Lower lobe of right lung (tissue), 2 donors: ENCODE measurements around the gene TTC28. TPM values are rescaled to one million over a fixed set of nuclear protein-coding genes. Genes with fewer than 3 reads are reported as not detected.
"Not testable (repeated sequence)": the region's sequence is repeated elsewhere in the genome, so short reads cannot be mapped to it uniquely, and the experiment has no call there.

Experiments
- ATAC-seq, 2 donors: fragments of 200-7000 bp; cut with Tn5 transposase; one replicate each; pipeline ENCODE4 v1.9.1; 2020 to 2022; ENCODE audit warnings: mild to moderate bottlenecking in 2 of 2, moderate library complexity in 2 of 2
- DNase-seq: peaks from one replicate; pipeline ENCODE4 v3.0.0-alpha.2; 2020
- H3K27ac ChIP-seq: fragments of 200-600 bp; one replicate; pipeline ENCODE4 v1.8.0; 2022
- H3K27me3 ChIP-seq: fragments of 200-600 bp; one replicate; pipeline ENCODE4 v1.8.0; 2022; ENCODE audit warnings: low read depth
- H3K36me3 ChIP-seq: fragments of 200-600 bp; one replicate; pipeline ENCODE4 v1.8.0; 2022; ENCODE audit warnings: mild to moderate bottlenecking
- H3K4me1 ChIP-seq: fragments of 200-600 bp; one replicate; pipeline ENCODE4 v1.8.0; 2022
- H3K4me3 ChIP-seq: fragments of 200-600 bp; one replicate; pipeline ENCODE4 v1.8.0; 2022; ENCODE audit warnings: mild to moderate bottlenecking
- H3K9me3 ChIP-seq: fragments of 200-600 bp; one replicate; pipeline ENCODE4 v1.8.0; 2022
- intact Hi-C: fragments of 100-400 bp; cut with DNase I; formaldehyde crosslinking; loops from one replicate; pipeline ENCODE4 v1.11.0; 2022
- total RNA-seq: library from RNA; stranded (reverse); fragmentation: NEBNext Ultra II Directional; extraction: Animal tissue kit (Norgen Biotek cat#: 25700); gene quantifications from one replicate; pipeline ENCODE4 v1.2.1, GENCODE V29; 2021
- TF ChIP-seq, protein P1 (sequence below): fragments of 200-600 bp; IDR thresholded peaks from one replicate; pipeline ENCODE4 v1.8.0; 2022; ENCODE audit warnings: antibody characterized with exemption, mild to moderate bottlenecking
- donor health status: DM: no; HTN: yes; CAD: no; lungs with severe emphysema.

TTC28 gene
- total RNA-seq, 1 donor from 2014 or later, result 39.6 TPM

GRCh38 chr22:28205926-28206325 is 473.7 kb downstream of the TTC28 start:
- intact Hi-C loops, result no loop called here
- H3K27me3 ChIP-seq, result no peaks in the 10 kb centered on the region
- no peaks in the 10 kb centered on the region for H3K36me3 ChIP-seq
- DNase-seq (no peak), ATAC-seq (no peak)
- no peak overlapping the region for H3K4me3 ChIP-seq
- TF ChIP-seq, protein P1, sequence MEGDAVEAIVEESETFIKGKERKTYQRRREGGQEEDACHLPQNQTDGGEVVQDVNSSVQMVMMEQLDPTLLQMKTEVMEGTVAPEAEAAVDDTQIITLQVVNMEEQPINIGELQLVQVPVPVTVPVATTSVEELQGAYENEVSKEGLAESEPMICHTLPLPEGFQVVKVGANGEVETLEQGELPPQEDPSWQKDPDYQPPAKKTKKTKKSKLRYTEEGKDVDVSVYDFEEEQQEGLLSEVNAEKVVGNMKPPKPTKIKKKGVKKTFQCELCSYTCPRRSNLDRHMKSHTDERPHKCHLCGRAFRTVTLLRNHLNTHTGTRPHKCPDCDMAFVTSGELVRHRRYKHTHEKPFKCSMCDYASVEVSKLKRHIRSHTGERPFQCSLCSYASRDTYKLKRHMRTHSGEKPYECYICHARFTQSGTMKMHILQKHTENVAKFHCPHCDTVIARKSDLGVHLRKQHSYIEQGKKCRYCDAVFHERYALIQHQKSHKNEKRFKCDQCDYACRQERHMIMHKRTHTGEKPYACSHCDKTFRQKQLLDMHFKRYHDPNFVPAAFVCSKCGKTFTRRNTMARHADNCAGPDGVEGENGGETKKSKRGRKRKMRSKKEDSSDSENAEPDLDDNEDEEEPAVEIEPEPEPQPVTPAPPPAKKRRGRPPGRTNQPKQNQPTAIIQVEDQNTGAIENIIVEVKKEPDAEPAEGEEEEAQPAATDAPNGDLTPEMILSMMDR, result no peak
- H3K27ac ChIP-seq, result no peak overlapping the region
- no peaks in the 10 kb centered on the region for H3K9me3 ChIP-seq
- H3K4me1 ChIP-seq, result no peaks in the 10 kb centered on the region

DNA sequence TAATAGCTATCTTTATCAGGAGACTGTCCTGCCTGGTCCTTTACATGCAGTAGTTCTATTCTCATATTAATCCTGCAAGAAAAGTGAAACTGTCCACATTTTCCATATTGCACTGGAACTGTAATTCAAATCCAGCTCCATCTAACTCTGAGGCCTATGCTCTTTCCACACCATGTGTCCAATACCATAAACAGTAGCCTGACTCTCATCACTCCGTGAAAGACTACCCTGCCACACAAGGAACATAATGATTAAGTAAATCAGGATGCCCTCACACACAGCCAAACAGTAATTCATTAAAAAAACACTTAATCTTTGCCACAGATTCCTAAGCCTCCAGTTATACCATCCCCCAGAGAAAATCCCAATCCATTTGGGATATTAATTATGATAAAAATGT is 475.3 kb downstream of the TTC28 start:
- no peak for ATAC-seq
- intact Hi-C loops, result no loop called here
- H3K9me3 ChIP-seq, result no peaks in the 10 kb centered on the region

GRCh38 chr22:28203286-28203685 is 476.4 kb downstream of the TTC28 start:
- no peaks in the 10 kb centered on the region for H3K4me1 ChIP-seq
- no peaks in the 10 kb centered on the region for H3K9me3 ChIP-seq
- H3K27me3 ChIP-seq, result no peaks in the 10 kb centered on the region
- intact Hi-C loops, result no loop called here
- H3K27ac ChIP-seq, result no peak overlapping the region
- H3K36me3 ChIP-seq, result no peaks in the 10 kb centered on the region
- ATAC-seq, result no peak
- DNase-seq, result no peak
- TF ChIP-seq, protein P1, result no peak
- H3K4me3 ChIP-seq, result no peak overlapping the region

More for the DNA sequence above, 475.3 kb downstream of the TTC28 start:
- Histone ChIP-seq H3K4me1 (no peaks in the 10 kb centered on the region), H3K4me3 (no peak overlapping the region), H3K27ac (no peak overlapping the region), H3K27me3 (no peaks in the 10 kb centered on the region), H3K36me3 (no peaks in the 10 kb centered on the region)
- TF ChIP-seq, protein P1, result no peak
- no peak for DNase-seq

- ATAC-seq, result no peak
- Histone ChIP-seq H3K27me3 (no peaks in the 10 kb centered on the region), H3K4me3 (no peak overlapping the region), H3K4me1 (no peaks in the 10 kb centered on the region), H3K36me3 (no peaks in the 10 kb centered on the region), H3K27ac (no peak overlapping the region), H3K9me3 (no peaks in the 10 kb centered on the region)
- intact Hi-C loops, result no loop called here
- TF ChIP-seq, protein P1, result no peak
- DNase-seq, result no peak
Observed at GRCh38 chr22:28198692-28199091, 480.9 kb downstream of the TTC28 start.

DNA sequence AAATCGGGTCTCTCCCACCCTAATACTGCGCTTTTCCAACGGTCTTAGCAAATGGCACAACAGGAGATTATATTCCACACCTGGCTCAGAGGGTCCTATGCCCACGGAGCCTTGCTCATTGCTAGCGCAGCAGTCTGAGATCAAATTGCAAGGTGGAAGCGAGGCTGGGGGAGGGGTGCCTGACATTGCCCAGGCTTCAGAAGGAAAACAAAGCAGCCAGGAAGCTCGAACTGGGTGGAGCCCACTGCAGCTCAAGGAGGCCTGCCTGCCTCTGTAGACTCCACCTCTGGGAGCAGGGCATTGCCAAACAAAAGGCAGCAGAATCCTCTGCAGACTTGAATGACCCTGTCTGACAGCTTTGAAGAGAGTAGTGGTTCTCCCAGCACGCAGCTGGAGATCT is 488.1 kb downstream of the TTC28 start:
- intact Hi-C loops, H3K4me1 ChIP-seq, H3K36me3 ChIP-seq, H3K27me3 ChIP-seq, ATAC-seq, H3K27ac ChIP-seq, DNase-seq, H3K4me3 ChIP-seq, H3K9me3 ChIP-seq: not testable (repeated sequence)

DNA sequence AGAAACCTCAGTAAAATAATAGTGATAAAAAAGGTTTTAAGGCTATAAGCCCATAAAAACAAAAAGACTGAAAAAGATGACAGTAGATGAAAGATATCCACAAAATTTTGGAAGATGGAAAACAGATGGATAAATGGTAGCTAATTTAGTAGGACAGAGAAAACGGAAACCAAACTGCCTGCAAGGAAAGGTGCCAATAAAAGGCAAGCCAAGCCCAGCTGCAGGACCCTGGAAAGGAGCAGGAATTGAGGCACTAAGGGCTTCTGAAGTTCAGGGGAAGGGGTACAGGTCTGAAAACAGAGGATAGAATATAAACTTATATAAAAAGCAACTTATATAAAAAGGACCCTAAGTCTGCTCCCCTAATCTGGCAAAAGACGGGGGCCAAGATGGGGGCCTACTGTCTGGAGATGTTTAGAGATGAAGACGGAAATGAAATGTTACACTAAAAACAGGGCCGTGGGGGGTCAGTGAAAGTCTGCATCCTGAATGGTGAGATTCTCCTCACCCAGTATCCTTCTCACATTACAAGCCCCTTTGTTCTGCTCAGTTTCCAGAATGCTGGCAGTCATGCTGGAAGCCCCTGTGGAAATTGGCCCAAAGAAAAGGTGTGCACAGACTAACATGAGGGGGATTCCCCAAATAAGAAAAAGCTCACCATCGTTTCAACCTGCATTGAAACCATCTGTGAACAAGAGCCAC is 491.3 kb downstream of the TTC28 start:
- Histone ChIP-seq H3K36me3 (no peaks in the 10 kb centered on the region), H3K27me3 (no peaks in the 10 kb centered on the region), H3K4me1 (peaks cover 10% of the 10 kb centered on the region), H3K27ac (no peak overlapping the region), H3K4me3 (no peak overlapping the region), H3K9me3 (no peaks in the 10 kb centered on the region)
- no peak for ATAC-seq
- TF ChIP-seq, protein P1, result no peak
- intact Hi-C loops, result no loop called here
- DNase-seq, result no peak
